Stimulated activated CD8-positive, alpha-beta memory T cell treated with anti-CD3 and anti-CD28 coated beads, Interleukin-15, amount 100 ng/mL, for 48 hours (primary cell): ENCODE measurements around the gene MYOD1.

Experiments used
- DNase-seq, 2 donors: peaks; one replicate each; pipeline ENCODE4 v3.0.0-alpha.2; 2020; ENCODE audit warnings: low read depth in 2 of 2

Gene MYOD1

GRCh38 chr11:17770917-17771316 is 51.5 kb downstream of the MYOD1 start:
- no peak for DNase-seq

- no peak for DNase-seq
Measured at GRCh38 chr11:17771415-17771814, 52.0 kb downstream of the MYOD1 start.
